ENCODE data around the gene ATP8A1. TPM values are rescaled to one million over a fixed set of nuclear protein-coding genes. Genes with fewer than 3 reads are reported as not detected.
"Not testable (repeated sequence)": the region's sequence is repeated elsewhere in the genome, so short reads cannot be mapped to it uniquely, and the experiment has no call there.

The ATP8A1 gene
- total RNA-seq, 2 experiments from 2014 or later, result 37.2 to 38.5 TPM

DNA sequence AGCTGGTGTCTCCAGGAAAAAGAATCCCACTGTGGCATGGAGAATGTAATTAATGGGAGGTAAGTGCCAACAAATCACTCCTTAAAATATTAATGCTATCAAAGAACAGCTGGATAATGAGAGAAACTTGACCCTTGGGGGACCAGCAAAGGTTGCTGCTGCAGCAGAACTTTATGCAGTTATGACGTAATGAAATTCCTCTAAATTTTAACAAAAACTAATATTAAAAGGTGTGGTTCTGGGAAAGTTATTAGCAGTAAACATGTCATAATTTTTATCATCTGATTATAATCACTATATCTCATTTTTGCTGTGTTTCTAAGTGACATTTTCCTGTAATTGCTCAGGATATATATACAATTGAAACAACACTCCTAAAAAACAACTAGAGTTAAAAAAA is 261.3 kb downstream of the ATP8A1 start:
- H3K9me3 Mint-ChIP-seq (ENCODE audit: insufficient read depth), result no peaks in the 10 kb centered on the region
- H3K27me3 Mint-ChIP-seq (ENCODE audit: low read depth), result peaks cover 52% of the 10 kb centered on the region
- peaks cover 25% of the 10 kb centered on the region for H3K4me1 Mint-ChIP-seq (ENCODE audit: low read depth)
- POLR2A ChIA-PET, result no interaction called here
- DNase-seq, result no peak
- H3K4me3 Mint-ChIP-seq, result no peak overlapping the region
- H3K27ac Mint-ChIP-seq, result no peak overlapping the region
- CTCF ChIA-PET, result no interaction called here
- ATAC-seq, result no peak
- no peaks in the 10 kb centered on the region for H3K36me3 Mint-ChIP-seq (ENCODE audit: low read depth)

GRCh38 chr4:42392436-42392835 is 264.5 kb downstream of the ATP8A1 start:
- ChIA-PET CTCF (interaction anchor here (1.2 kb wide), 1 partner anchor 127 kb away, joined by 3 read pairs; no protein-coding TSS in a partner anchor), POLR2A (no interaction called here)
- no peaks in the 10 kb centered on the region for H3K9me3 Mint-ChIP-seq (ENCODE audit: insufficient read depth)
- ATAC-seq (no peak), DNase-seq (no peak)
- peaks cover 29% of the 10 kb centered on the region for H3K27me3 Mint-ChIP-seq (ENCODE audit: low read depth)
- H3K27ac Mint-ChIP-seq, result no peak overlapping the region
- no peaks in the 10 kb centered on the region for H3K36me3 Mint-ChIP-seq (ENCODE audit: low read depth)
- peaks cover 12% of the 10 kb centered on the region for H3K4me1 Mint-ChIP-seq (ENCODE audit: low read depth)
- no peak overlapping the region for H3K4me3 Mint-ChIP-seq

DNA sequence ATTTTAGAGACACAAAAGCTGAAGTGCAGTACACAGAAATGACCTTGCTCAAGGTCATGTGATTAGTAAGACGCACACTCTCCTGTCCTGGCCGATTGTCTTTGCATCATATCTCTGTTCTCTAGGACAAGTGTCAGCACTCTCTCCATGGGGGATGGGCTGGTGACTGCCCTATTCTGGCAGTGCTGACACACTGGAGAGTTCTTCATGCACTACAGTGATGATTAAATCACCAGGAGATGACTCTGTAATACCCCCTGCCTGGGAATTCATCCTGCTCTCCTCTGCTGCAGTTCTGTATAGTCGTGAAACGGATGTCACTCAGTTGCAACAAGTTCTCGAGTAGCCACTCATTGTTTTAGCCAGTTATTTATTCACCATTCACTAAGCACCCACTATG is 264.9 kb downstream of the ATP8A1 start:
- H3K27me3 Mint-ChIP-seq (ENCODE audit: low read depth), result peaks cover 26% of the 10 kb centered on the region
- ATAC-seq, result no peak

DNA sequence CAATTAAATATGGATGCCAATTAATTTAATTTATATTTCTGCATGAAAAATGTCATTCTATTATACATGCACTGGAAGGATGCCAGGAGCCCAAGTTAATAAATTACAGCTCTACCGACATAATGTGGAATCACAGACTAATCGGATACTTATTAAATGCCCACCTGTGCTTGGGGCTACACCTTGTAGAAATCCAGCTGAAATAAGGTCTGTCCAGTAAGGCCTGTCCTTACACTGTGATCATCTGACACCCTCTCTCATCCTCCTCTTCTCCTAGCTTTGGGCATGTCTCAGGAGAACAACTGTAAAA is 265.6 kb downstream of the ATP8A1 start:
- no peak for ATAC-seq

More for the DNA sequence above, 264.9 kb downstream of the ATP8A1 start:
- CTCF ChIA-PET, result no interaction called here
- no peaks in the 10 kb centered on the region for H3K9me3 Mint-ChIP-seq (ENCODE audit: insufficient read depth)
- no peak for DNase-seq
- POLR2A ChIA-PET, result no interaction called here
- H3K4me1 Mint-ChIP-seq (ENCODE audit: low read depth), result peaks cover 8% of the 10 kb centered on the region
- no peaks in the 10 kb centered on the region for H3K36me3 Mint-ChIP-seq (ENCODE audit: low read depth)
- no peak overlapping the region for H3K27ac Mint-ChIP-seq
- H3K4me3 Mint-ChIP-seq, result no peak overlapping the region

GRCh38 chr4:42390622-42391354 is 266.1 kb downstream of the ATP8A1 start:
- DNase-seq, result no peak
- H3K27ac Mint-ChIP-seq, result no peak overlapping the region
- peaks cover 21% of the 10 kb centered on the region for H3K27me3 Mint-ChIP-seq (ENCODE audit: low read depth)
- POLR2A ChIA-PET, result no interaction called here
- no peaks in the 10 kb centered on the region for H3K9me3 Mint-ChIP-seq (ENCODE audit: insufficient read depth)
- no peak overlapping the region for H3K4me3 Mint-ChIP-seq
- ATAC-seq, result no peak
- H3K4me1 Mint-ChIP-seq (ENCODE audit: low read depth), result no peaks in the 10 kb centered on the region
- H3K36me3 Mint-ChIP-seq (ENCODE audit: low read depth), result no peaks in the 10 kb centered on the region
- CTCF ChIA-PET, result no interaction called here

More for the DNA sequence above, 265.6 kb downstream of the ATP8A1 start:
- no peak for DNase-seq
- H3K4me3 Mint-ChIP-seq, result no peak overlapping the region
- no peaks in the 10 kb centered on the region for H3K36me3 Mint-ChIP-seq (ENCODE audit: low read depth)
- POLR2A ChIA-PET, result no interaction called here
- CTCF ChIA-PET, result no interaction called here
- peaks cover 23% of the 10 kb centered on the region for H3K27me3 Mint-ChIP-seq (ENCODE audit: low read depth)
- H3K9me3 Mint-ChIP-seq (ENCODE audit: insufficient read depth), result no peaks in the 10 kb centered on the region
- peaks cover 1% of the 10 kb centered on the region for H3K4me1 Mint-ChIP-seq (ENCODE audit: low read depth)
- H3K27ac Mint-ChIP-seq, result no peak overlapping the region

DNA sequence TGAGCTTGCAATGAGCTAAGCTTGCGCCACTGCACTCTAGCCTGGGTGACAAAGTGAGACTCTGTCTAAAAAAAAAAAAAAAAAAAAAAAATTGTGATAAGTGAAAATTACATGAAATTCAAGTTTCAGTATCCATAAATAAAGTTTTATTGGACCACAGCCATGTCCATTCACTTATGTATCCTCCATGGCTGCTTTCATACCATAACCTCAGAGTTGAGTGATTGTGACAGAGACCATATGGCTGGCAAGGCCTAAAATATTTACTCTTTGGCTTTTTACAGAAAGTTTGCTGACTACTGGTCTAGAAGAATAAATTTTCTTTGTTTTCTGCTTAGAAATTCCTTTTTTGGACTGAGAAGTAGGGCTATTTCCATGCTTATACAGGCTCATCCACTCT is 271.4 kb downstream of the ATP8A1 start:
- no peak for ATAC-seq
- H3K27ac Mint-ChIP-seq, result no peak overlapping the region
- H3K36me3 Mint-ChIP-seq (ENCODE audit: low read depth), result no peaks in the 10 kb centered on the region
- no peaks in the 10 kb centered on the region for H3K9me3 Mint-ChIP-seq (ENCODE audit: insufficient read depth)
- H3K4me3 Mint-ChIP-seq, result no peak overlapping the region
- H3K27me3 Mint-ChIP-seq (ENCODE audit: low read depth), result peaks cover 19% of the 10 kb centered on the region
- no peak for DNase-seq
- ChIA-PET POLR2A (no interaction called here), CTCF (no interaction called here)
- H3K4me1 Mint-ChIP-seq (ENCODE audit: low read depth), result no peaks in the 10 kb centered on the region

GRCh38 chr4:42381666-42382065 is 275.2 kb downstream of the ATP8A1 start:
- DNase-seq, result no peak
- CTCF ChIA-PET, result interaction anchor here (1.0 kb wide), 1 partner anchor 10 kb away, joined by 4 read pairs; no protein-coding TSS in a partner anchor
- H3K9me3 Mint-ChIP-seq (ENCODE audit: insufficient read depth), result no peaks in the 10 kb centered on the region
- H3K27me3 Mint-ChIP-seq (ENCODE audit: low read depth), result peaks cover 14% of the 10 kb centered on the region
- POLR2A ChIA-PET, result no interaction called here
- no peak overlapping the region for H3K27ac Mint-ChIP-seq
- no peaks in the 10 kb centered on the region for H3K4me1 Mint-ChIP-seq (ENCODE audit: low read depth)
- no peak for ATAC-seq
- H3K36me3 Mint-ChIP-seq (ENCODE audit: low read depth), result no peaks in the 10 kb centered on the region
- no peak overlapping the region for H3K4me3 Mint-ChIP-seq

DNA sequence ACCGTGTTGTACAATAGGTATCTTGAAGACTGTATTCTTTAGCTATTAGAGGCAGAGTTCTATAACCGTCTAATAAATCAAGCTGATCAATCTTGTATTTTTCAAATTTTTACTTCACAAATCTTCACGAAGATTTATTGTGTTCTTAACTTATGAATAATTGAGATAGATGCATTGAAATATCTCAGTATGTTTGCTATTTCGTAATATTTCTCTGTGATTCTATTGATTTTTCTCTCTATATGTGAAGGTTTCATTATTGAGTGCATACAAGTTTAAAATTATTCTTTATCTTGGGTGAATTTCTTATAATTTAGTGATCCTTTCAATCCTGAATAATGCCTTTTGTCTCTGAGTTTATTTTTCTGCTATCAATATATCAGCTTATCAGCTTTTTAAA is 279.4 kb downstream of the ATP8A1 start:
- CTCF ChIA-PET, result no interaction called here
- POLR2A ChIA-PET, result no interaction called here
- Mint-ChIP-seq H3K9me3 (ENCODE audit: insufficient read depth) (no peaks in the 10 kb centered on the region), H3K4me3 (no peak overlapping the region), H3K36me3 (ENCODE audit: low read depth) (no peaks in the 10 kb centered on the region), H3K27ac (no peak overlapping the region), H3K4me1 (ENCODE audit: low read depth) (no peaks in the 10 kb centered on the region), H3K27me3 (ENCODE audit: low read depth) (peaks cover 16% of the 10 kb centered on the region)
- DNase-seq, result no peak
- ATAC-seq, result no peak

DNA sequence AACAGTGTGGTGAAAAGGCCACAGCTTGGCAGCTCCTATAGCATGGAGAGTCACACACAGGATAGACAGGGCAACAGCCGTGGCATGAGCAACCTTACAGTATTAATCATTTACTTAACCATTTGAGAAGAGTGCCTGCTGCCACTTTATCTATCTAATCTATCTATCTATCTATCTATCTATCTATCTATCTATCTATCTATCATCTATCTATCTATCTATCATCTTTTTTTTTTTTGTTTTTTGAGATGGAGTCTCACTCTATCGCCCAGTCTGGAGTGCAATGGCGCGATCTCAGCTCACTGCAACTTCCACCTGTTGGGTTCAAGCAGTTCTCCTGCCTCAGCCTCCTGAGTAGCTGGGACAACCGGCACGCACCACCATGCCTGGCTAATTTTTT is 284.6 kb downstream of the ATP8A1 start:
- H3K4me1 Mint-ChIP-seq (ENCODE audit: low read depth); H3K4me3 Mint-ChIP-seq; H3K36me3 Mint-ChIP-seq (ENCODE audit: low read depth); DNase-seq; H3K9me3 Mint-ChIP-seq (ENCODE audit: insufficient read depth); H3K27me3 Mint-ChIP-seq (ENCODE audit: low read depth); POLR2A ChIA-PET; H3K27ac Mint-ChIP-seq; ATAC-seq: not testable (repeated sequence)
- CTCF ChIA-PET, result interaction anchor here (1.3 to 2.4 kb wide), 7 partner anchors 9 to 151 kb away, joined by 3 to 45 read pairs (median 4); no protein-coding TSS in a partner anchor

GRCh38 chr4:42371305-42372252 is 285.3 kb downstream of the ATP8A1 start:
- no peaks in the 10 kb centered on the region for H3K9me3 Mint-ChIP-seq (ENCODE audit: insufficient read depth)
- H3K36me3 Mint-ChIP-seq (ENCODE audit: low read depth), result no peaks in the 10 kb centered on the region
- H3K4me1 Mint-ChIP-seq (ENCODE audit: low read depth), result no peaks in the 10 kb centered on the region
- no peak overlapping the region for H3K4me3 Mint-ChIP-seq
- DNase-seq, result peak; percentile 32
- H3K27me3 Mint-ChIP-seq (ENCODE audit: low read depth), result peaks cover 7% of the 10 kb centered on the region
- CTCF ChIA-PET, result interaction anchor here (0.9 to 2.4 kb wide), 17 partner anchors 9 to 493 kb away, joined by 3 to 45 read pairs (median 4); partner anchors contain the start of gene SHISA3
- peak; percentile 55 for ATAC-seq
- POLR2A ChIA-PET, result no interaction called here
- H3K27ac Mint-ChIP-seq, result no peak overlapping the region

GRCh38 chr4:42369489-42369888 is 287.4 kb downstream of the ATP8A1 start:
- ChIA-PET POLR2A (no interaction called here), CTCF (no interaction called here)
- Mint-ChIP-seq H3K4me3 (no peak overlapping the region), H3K27ac (no peak overlapping the region), H3K36me3 (ENCODE audit: low read depth) (no peaks in the 10 kb centered on the region), H3K4me1 (ENCODE audit: low read depth) (no peaks in the 10 kb centered on the region), H3K27me3 (ENCODE audit: low read depth) (peaks cover 3% of the 10 kb centered on the region), H3K9me3 (ENCODE audit: insufficient read depth) (no peaks in the 10 kb centered on the region)
- no peak for ATAC-seq
- no peak for DNase-seq

DNA sequence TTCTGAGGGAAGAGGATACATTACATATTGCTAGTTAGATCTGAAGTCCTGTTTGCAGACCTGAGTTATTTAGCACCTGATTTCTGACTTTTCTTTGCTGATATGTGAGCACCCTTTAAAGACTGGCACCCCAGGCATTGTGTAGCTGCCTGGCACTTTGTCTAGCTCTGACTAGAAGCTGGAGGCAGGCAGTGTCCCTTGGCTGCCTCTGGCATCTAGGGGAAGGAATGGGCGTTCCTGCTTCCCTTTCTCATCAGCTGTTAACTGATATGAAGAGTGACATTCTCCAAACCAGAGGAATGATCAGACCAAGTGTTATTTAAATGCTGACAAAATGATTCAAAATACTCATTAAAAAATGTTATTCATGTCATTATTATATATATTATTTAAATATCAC is 289.9 kb downstream of the ATP8A1 start:
- no peaks in the 10 kb centered on the region for H3K4me1 Mint-ChIP-seq (ENCODE audit: low read depth)
- CTCF ChIA-PET, result interaction anchor here (0.7 kb wide), 1 partner anchor 910 kb away, joined by 3 read pairs; no protein-coding TSS in a partner anchor

More for the DNA sequence above, 289.9 kb downstream of the ATP8A1 start:
- Mint-ChIP-seq H3K27ac (no peak overlapping the region), H3K27me3 (ENCODE audit: low read depth) (peaks cover 5% of the 10 kb centered on the region), H3K4me3 (no peak overlapping the region), H3K36me3 (ENCODE audit: low read depth) (no peaks in the 10 kb centered on the region), H3K9me3 (ENCODE audit: insufficient read depth) (no peaks in the 10 kb centered on the region)
- POLR2A ChIA-PET, result no interaction called here
- ATAC-seq (no peak), DNase-seq (no peak)

Measured in activated CD8-positive, alpha-beta T cell treated with anti-CD3 and anti-CD28 coated beads, Interleukin-2, amount 10 ng/mL, durations not matched to agents 7 days and 5 days (primary cell).